Smooth muscle cell (in vitro differentiated cells): Measurements from ENCODE around the gene SERPINE3. TPM values are rescaled to one million over a fixed set of nuclear protein-coding genes. Genes with fewer than 3 reads are reported as not detected.

ENCODE experiments used
- DNase-seq: peaks from one replicate; lab custom pipeline; 2025; ENCODE audit not compliant: unreplicated experiment; lab: John Stamatoyannopoulos, UW
- H2AFZ ChIP-seq: fragments of 200-600 bp; sonication (generic); 2 replicates; pipeline ENCODE4 v1.6.0; 2016; ENCODE audit warnings: antibody characterized with exemption, low read depth, mild to moderate bottlenecking
- H3F3A ChIP-seq: fragments of 200-600 bp; sonication (generic); 2 replicates; pipeline ENCODE4 v1.6.0; 2017; ENCODE audit warnings: antibody characterized with exemption, low read depth
- H3K27ac ChIP-seq: fragments of 200-600 bp; sonication (generic); 2 replicates; pipeline ENCODE4 v1.5.1; 2016; ENCODE audit warnings: low read depth, mild to moderate bottlenecking
- H3K27me3 ChIP-seq: fragments of 200-600 bp; sonication (generic); 2 replicates; pipeline ENCODE4 v1.6.1; 2016; ENCODE audit warnings: low read depth, mild to moderate bottlenecking
- H3K36me3 ChIP-seq: fragments of 200-600 bp; sonication (generic); 2 replicates; pipeline ENCODE4 v1.5.1; 2016; ENCODE audit warnings: low read depth
- H3K4me1 ChIP-seq: fragments of 200-600 bp; sonication (generic); 2 replicates; pipeline ENCODE4 v1.5.1; 2016; ENCODE audit warnings: low read depth
- H3K4me2 ChIP-seq: fragments of 200-600 bp; sonication (generic); 2 replicates; pipeline ENCODE4 v1.6.0; 2016; ENCODE audit warnings: mild to moderate bottlenecking
- H3K4me3 ChIP-seq: fragments of 200-600 bp; sonication (generic); 2 replicates; pipeline ENCODE4 v1.5.1; 2016; ENCODE audit warnings: mild to moderate bottlenecking
- H3K79me2 ChIP-seq: fragments of 200-600 bp; sonication (generic); 2 replicates; pipeline ENCODE4 v1.6.0; 2016; ENCODE audit warnings: low read depth, mild to moderate bottlenecking
- H3K9ac ChIP-seq: fragments of 200-600 bp; sonication (generic); 2 replicates; pipeline ENCODE4 v1.6.0; 2016; ENCODE audit warnings: low read depth
- H3K9me3 ChIP-seq: fragments of 200-600 bp; sonication (generic); replicated peaks from 2 replicates; pipeline ENCODE4 v1.5.1; 2016; ENCODE audit warnings: low read depth
- H4K20me1 ChIP-seq: fragments of 200-600 bp; sonication (generic); 2 replicates; pipeline ENCODE4 v1.6.0; 2016; ENCODE audit warnings: low read depth
- CTCF ChIP-seq: fragments of 200-600 bp; sonication (generic); IDR thresholded peaks from 2 replicates; pipeline ENCODE4 v1.5.1; 2017; ENCODE audit warnings: borderline replicate concordance, mild to moderate bottlenecking, antibody characterized with exemption; ENCODE audit not compliant: insufficient read depth, poor library complexity, severe bottlenecking
- WGBS: methylation state at CpG from one replicate; pipeline ENCODE4 v1.1.7; 2016; ENCODE audit warnings: low lambda C conversion rate; 5-methylcytosine and 5-hydroxymethylcytosine counted together
- polyA plus RNA-seq: library from polyadenylated mRNA; unstranded; fragments of >200 nt; fragmentation: Nextera tagmentation; extraction: Ambion mirVana; gene quantifications from 2 replicates; pipeline ENCODE4 v1.2.1, GENCODE V29; 2016
- total RNA-seq: library from RNA; depleted of rRNA; stranded (reverse); fragments of >200 nt; gene quantifications from 2 replicates; pipeline ENCODE4 v1.2.3, GENCODE V29; 2014

The SERPINE3 gene
- total and polyA plus RNA-seq, 2 experiments from 2014 or later: not detected

DNA sequence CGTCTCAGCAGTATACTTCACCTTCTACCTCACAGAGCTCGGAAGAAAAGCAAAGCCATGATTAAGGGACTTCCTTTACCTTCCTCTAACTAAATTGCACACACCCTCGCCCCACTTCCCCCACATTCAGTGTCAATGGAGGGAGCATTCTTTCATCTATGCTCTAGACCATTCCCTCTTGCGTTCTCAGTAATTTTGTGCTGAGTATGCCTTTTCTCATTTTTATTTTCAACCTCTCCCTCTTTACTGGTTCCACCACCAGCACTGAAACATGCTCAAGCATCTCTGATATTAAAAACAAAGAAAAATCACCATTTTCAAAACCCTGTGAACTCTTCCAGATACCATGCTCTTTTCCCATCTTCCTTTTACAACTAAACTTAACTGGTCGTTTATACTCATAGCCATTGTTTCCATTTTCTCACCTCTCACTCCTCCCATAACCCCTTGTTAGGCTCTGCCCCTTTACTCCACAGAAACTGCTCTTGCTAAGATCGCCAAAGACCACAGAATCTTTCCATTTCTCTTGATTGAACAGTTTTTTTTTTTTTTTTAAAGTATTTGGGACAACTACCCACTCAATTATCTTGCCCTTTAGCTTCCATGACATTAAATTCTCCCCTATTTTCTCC, 32.4 kb downstream of the SERPINE3 start:
- Histone ChIP-seq H3K27me3 (no peaks in the 10 kb centered on the region), H3K9ac (no peak overlapping the region), H2AFZ (no peak overlapping the region), H3K79me2 (no peaks in the 10 kb centered on the region), H3K4me3 (no peak overlapping the region), H3K36me3 (peaks cover 55% of the 10 kb centered on the region), H3K27ac (no peak overlapping the region), H3K4me2 (no peak overlapping the region), H3K4me1 (no peaks in the 10 kb centered on the region), H3K9me3 (no peaks in the 10 kb centered on the region), H4K20me1 (peaks cover 28% of the 10 kb centered on the region), H3F3A (no peaks in the 10 kb centered on the region)
- 94% methylated on average over 6 of the region's 6 CpGs for WGBS
- no peak for TF ChIP-seq CTCF
- DNase-seq: no peak

GRCh38 chr13:51373451-51373850, 34.0 kb downstream of the SERPINE3 start:
- H3K27me3 ChIP-seq: no peaks in the 10 kb centered on the region
- no peak overlapping the region for H3K4me3 ChIP-seq
- WGBS: 92% methylated on average over 2 of the region's 2 CpGs
- no peak overlapping the region for H3K4me2 ChIP-seq
- H4K20me1 ChIP-seq: peaks cover 34% of the 10 kb centered on the region
- no peak overlapping the region for H3K9ac ChIP-seq
- H3K9me3 ChIP-seq: no peaks in the 10 kb centered on the region
- H3F3A ChIP-seq: no peaks in the 10 kb centered on the region
- H3K36me3 ChIP-seq: peaks cover 53% of the 10 kb centered on the region
- DNase-seq: no peak
- no peak overlapping the region for H3K27ac ChIP-seq
- H3K79me2 ChIP-seq: peaks cover 5% of the 10 kb centered on the region
- no peaks in the 10 kb centered on the region for H3K4me1 ChIP-seq
- TF ChIP-seq CTCF: no peak
- no peak overlapping the region for H2AFZ ChIP-seq

GRCh38 chr13:51380269-51380668, 40.8 kb downstream of the SERPINE3 start:
- 85% methylated on average over 4 of the region's 4 CpGs for WGBS
- peaks cover 40% of the 10 kb centered on the region for H4K20me1 ChIP-seq
- no peaks in the 10 kb centered on the region for H3K27me3 ChIP-seq
- no peak for DNase-seq
- no peak overlapping the region for H3K4me3 ChIP-seq
- no peak for TF ChIP-seq CTCF
- H3K79me2 ChIP-seq: peaks cover 12% of the 10 kb centered on the region
- H3K4me1 ChIP-seq: no peaks in the 10 kb centered on the region
- H2AFZ ChIP-seq: no peak overlapping the region
- no peak overlapping the region for H3K27ac ChIP-seq
- H3K9me3 ChIP-seq: no peaks in the 10 kb centered on the region
- H3K9ac ChIP-seq: no peak overlapping the region
- peaks cover 44% of the 10 kb centered on the region for H3K36me3 ChIP-seq
- no peaks in the 10 kb centered on the region for H3F3A ChIP-seq
- no peak overlapping the region for H3K4me2 ChIP-seq

DNA sequence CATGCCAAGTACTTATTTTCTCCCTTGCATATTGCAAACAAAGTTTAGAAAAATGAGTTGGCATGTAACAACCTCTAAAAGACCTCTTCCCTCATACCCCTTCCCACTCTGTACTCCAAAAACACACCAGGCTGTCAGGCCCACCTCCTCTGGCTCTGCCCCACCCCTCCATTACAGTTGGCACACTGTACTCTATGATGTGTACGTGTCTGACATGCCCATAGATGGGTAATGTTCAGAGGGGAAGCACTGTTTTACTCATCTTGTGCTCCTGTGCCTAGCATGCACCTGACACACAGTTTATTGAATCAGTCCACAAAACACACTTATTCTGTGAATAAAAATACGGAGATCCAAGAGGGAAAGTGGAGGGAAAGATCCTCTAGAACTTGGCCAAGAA, 45.6 kb downstream of the SERPINE3 start:
- peaks cover 49% of the 10 kb centered on the region for H3K79me2 ChIP-seq
- no peaks in the 10 kb centered on the region for H3K9me3 ChIP-seq
- H3K27me3 ChIP-seq: no peaks in the 10 kb centered on the region
- H3K9ac ChIP-seq: no peak overlapping the region
- 97% methylated on average over 2 of the region's 2 CpGs for WGBS
- no peak for TF ChIP-seq CTCF
- no peaks in the 10 kb centered on the region for H3F3A ChIP-seq
- H3K4me3 ChIP-seq: no peak overlapping the region
- no peak overlapping the region for H2AFZ ChIP-seq
- H3K36me3 ChIP-seq: peaks cover 16% of the 10 kb centered on the region
- no peak for DNase-seq
- no peak overlapping the region for H3K4me2 ChIP-seq
- H3K27ac ChIP-seq: no peak overlapping the region
- no peaks in the 10 kb centered on the region for H3K4me1 ChIP-seq
- peaks cover 65% of the 10 kb centered on the region for H4K20me1 ChIP-seq
